Activated CD4-positive, CD25-positive, alpha-beta regulatory T cell treated with anti-CD3 and anti-CD28 coated beads, Interleukin-2, amount 50 U/mL, for 16 hours (primary cell): ENCODE measurements around the gene PTPRN2.
"Not testable (repeated sequence)": the region's sequence is repeated elsewhere in the genome, so short reads cannot be mapped to it uniquely, and the experiment has no call there.

Experiments used
- DNase-seq: peaks from one replicate; pipeline ENCODE4 v3.0.0-alpha.2; 2020; ENCODE audit warnings: low read depth, low spot score

Gene PTPRN2

DNA sequence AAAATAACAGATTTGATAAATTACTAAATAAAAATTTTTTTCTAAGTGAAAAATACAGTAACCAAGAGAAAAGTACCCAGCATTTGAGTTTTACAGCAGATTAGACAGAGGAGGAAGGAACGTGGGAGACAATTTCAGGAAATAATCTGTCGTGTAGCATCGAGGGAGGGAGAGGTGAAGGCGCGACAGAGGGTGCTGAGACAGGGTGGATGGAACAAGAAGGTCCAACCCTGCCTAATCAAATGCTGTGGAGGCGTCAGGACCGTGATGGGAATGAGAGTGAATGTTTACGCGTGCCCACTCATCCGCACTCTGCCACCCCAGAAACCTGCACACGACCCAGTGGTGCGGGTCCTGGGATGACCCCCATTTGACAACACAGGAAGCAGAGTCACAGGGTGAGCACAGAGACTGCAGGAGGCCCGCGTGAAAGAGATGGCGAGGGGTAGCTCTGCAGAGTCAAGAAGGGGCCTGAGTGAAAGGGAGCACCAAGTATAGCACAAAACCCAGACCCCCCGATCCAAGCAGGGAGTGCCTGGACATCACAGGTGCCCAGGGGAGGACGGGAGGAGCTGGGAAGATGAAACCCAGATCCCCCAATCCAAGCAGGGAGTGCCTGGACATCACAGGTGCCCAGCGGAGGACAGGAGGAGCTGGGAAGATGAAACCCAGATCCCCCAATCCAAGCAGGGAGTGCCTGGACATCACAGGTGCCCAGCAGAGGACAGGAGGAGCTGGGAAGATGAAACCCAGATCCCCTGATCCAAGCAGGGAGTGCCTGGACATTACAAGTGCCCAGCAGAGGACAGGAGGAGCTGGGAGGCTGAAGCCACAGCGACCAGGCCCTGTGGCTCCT is 691.9 kb downstream of the PTPRN2 start:
- DNase-seq: no peak

DNA sequence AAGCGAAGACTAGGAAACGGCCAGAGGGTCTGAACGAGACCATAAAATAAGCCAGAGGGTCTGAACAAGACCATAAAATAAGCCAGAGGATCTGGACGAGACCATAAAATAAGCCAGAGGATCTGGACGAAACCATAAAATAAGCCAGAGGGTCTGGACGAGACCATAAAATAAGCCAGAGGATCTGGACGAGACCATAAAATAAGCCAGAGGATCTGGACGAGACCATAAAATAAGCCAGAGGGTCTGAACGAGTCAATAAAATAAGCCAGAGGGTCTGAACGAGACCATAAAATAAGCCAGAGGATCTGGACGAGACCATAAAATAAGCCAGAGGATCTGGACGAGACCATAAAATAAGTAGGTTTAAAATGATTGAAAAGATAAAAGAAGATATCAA is 692.5 kb downstream of the PTPRN2 start:
- DNase-seq: not testable (repeated sequence)

DNA sequence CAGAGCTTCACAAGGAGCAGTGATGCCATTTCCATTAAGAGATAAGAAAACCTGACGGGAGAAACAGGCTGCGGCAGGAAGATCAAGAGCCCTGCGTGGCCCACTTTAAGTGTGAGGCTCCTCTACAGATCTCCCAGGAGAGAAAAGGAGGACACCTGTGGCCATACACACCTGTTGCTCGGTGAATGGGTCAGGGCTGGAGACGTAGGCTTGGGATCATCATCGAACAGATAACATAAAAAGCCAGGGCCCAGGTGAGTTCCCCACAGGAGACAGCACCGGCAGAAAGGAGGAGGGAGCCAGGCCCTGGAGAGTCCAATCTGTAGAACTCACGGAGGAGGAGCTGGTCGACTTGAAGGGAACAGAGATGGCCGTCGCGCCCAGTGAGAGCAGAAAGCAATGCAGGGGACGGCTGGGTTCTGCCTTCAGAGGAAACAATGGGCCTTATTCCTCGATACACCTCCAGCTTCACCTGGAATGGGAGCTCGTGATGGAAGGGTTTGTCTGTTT is 694.0 kb downstream of the PTPRN2 start:
- DNase-seq: no peak

DNA sequence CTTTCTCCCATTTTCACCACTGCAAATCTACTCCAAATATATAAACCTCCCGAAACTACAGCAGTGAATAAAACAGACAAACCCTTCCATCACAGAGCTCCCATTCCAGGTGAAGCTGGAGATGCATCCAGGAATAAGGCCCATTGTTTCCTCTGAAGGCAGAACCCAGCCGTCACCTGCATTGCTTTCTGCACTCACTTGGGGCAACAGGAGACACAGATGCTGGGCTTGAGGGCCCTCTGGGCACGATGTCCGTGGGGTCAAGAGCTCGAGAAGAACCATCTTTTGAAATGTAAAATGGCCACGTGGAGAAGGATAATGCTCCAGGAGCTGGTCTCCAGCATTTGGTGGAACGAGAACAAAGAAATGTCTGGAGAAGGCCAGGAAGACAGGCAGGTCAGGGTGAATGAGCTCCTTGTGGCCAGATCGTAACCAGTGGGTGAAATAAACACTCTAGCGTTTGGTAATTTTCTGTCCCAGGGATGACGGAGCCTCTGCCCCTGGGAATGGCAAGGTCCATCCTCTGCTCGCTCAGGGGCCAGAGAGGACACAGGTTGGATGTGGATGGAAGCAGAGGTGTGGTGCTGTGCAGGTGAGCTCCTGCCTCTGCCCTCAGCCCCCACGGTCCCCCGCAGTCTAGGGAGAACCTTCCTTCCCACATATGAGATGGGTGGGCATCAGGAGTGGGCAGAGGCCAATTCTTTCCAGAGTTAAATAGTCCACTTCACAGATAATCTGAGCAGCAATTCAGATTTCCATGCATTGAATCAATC is 694.7 kb downstream of the PTPRN2 start:
- DNase-seq: no peak

DNA sequence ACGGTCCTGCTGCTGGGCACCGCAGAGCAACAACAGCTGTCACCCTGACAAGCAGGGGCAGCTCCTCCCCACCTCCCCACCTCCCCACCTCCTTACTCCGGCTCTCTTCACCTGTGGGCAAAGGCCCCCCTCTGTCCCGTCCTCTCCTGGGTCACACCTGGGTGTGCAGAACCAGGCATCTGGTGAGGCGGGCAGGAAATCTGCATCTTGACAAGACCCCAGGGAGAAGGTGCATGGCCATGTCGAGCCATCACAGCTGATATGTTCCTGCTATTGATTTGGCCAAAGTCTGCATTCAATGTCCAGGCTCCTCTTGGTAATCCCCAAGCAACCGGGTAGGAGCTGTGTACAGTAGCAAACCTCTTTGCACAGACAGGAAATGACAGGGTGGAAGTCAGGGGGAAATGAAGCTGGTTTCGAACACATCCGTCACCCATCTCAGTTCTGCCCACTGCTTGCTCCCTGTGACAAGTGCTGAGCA is 696.7 kb downstream of the PTPRN2 start:
- DNase-seq: no peak

DNA sequence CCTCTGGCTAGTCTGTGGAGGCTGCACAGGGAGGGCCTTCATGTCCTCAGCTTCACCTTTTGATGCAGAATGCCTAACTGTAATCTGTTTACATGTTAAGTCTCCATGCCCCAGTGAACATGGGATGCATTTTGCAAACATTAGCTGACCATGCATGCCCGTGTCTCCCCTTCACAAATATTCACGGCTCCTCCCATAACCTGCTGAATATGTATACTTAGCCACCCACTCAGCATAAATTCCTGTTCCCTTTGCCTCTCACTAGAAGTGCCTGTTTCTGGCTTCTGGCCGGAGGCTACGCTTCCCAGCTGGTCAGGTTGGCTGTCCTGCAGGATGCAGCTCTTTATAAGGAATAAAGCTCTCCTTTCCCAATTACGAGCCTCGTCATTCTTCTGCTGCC is 698.1 kb downstream of the PTPRN2 start:
- DNase-seq: no peak

DNA sequence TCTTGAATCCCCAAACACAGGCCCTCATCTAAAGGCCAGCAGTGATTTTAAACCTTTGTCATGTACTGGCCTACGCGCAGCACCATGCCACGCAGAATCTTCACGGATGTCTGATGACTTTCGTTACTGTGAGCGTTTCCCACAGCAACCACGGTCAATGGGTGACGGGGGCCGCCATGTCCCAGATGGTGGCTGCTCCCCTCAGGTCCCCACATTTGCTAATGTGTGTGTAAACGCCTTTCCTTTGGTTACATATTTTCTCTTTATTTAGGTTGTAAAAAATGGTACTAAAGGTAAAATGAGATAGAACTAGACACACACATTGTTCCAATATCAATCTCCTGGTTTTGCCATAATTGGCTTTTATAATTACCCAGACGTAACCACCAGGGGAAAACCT is 699.0 kb downstream of the PTPRN2 start:
- no peak for DNase-seq

DNA sequence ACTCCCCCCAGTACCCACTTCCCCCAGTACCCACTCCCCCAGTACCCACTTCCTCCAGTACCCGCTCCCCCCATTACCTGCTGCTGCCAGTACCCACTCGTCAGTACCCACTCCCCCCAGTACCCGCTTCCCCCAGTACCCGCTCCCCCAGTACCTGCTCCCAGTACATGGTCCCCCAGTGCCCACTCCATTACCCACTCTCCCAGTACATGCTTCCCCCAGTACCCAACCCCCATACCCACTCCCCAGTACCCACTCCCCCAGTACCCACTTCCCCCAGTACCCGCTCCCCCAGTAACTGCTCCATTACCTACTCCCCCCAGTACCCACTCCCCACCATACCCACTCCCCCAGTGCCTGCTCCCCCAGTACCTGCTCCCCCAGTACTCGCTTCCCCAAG is 700.2 kb downstream of the PTPRN2 start:
- no peak for DNase-seq

DNA sequence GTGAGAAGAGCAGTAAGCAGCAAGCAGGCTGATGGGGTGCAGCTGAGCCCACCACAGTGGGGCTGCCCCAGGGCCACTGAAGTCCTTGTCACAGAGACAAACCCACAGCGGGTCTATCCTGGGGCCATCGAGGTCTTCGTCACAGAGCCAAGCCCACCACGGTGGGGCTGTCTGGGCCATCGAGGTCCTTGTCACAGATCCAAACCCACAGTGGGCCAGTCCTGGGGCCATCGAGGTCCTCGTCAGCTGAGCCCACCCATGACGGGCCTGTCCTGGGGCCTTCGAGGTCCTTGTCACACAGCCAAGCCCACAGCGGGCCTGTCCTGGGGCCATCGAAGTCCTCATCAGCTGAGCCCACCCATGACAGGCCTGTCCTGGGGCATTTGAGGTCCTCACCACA is 700.9 kb downstream of the PTPRN2 start:
- no peak for DNase-seq

DNA sequence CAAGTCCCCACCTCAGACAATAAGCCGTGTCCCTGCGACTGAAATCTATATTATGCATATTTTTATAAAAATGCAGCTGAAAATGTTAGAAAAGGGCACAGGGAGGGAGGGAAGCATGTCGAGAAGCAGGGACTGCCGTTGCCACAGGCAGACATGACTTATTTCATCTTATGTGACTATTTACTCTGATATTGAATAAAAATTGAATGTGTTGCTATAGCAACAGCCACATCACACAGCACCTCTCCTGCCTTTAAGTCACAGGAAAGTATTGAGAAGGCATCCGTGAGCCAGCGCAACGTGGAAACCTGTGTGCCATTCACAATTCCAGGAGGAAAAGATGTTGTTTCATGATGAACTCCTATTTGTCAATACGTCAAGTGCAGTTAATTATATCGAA is 701.4 kb downstream of the PTPRN2 start:
- DNase-seq: no peak

DNA sequence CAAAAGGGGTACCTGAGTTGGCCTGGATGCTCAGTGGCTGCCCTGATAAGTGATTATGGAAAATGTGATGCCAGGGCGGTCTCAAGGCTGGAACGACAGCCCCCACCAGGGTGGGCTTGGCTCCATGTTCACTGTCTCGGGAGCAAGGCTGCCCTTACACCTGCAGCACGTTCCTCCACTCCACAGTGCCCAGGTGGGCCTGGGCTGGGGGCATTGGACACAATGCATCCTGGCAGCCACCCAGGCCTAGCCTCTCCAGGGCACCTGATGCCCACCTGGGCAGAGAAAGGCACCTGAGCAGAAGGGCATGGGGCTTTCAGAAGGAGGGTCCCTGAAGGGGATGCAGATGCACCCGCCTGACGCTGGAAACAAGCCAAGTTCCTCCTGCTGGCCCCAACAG is 702.5 kb downstream of the PTPRN2 start:
- no peak for DNase-seq

DNA sequence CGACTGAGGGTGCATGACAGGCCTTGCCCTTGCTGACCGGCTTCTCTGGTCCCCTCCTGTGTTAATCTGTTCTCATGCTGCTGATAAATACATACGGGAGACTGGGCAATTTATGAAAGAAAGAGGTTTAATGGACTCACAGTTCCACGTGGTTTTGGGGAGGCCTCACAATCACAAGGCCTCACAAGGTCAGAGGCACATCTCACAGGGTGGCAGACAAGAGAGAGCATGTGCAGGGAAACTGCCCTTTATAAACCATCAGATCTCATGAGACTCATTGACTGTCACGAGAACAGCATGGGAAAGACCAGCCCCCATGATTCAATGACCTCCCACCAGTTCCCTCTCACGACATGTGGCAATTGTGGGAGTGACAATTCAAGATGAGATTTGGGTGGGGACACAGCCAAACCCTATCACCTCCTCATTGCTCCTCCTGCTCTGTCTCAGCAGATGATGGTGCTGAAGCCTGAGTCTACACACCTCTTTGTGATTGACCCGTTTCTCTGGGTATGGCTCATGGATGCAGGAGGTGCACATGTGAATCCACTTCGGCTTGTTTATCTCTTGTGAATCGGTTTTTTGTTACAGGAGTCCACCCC is 703.1 kb downstream of the PTPRN2 start:
- no peak for DNase-seq

DNA sequence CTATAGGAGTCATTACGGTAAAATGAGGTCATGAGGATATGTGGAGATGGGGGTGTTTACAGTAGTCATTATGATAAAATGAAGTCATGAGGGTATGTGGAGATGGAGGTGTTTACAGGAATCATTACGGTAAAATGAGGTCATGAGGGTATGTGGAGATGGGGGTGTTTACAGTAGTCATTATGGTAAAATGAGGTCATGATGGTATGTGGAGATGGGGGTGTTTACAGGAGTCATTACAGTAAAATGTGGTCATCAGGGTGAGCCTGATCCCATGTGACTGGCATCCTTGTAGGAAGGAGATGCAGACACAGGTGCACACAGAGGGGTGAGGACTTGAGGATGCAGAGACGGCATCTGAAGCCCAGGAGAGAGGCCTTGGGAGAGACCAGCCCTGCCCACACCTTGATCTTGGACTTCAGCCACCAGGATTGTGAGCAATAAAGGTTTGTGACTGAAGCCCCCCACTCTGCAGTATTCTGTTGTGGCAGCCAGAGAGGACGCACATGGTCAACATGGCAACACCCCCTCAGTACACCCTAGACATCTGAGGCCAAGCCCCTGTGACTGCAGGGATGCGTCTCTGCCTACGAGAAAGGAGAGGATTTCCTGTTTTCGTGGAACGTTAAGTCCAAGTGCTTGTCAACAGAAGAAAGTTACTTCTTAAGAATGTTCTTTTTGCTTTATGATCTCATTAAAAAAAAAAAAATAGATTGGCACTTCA is 706.4 kb downstream of the PTPRN2 start:
- DNase-seq: no peak

DNA sequence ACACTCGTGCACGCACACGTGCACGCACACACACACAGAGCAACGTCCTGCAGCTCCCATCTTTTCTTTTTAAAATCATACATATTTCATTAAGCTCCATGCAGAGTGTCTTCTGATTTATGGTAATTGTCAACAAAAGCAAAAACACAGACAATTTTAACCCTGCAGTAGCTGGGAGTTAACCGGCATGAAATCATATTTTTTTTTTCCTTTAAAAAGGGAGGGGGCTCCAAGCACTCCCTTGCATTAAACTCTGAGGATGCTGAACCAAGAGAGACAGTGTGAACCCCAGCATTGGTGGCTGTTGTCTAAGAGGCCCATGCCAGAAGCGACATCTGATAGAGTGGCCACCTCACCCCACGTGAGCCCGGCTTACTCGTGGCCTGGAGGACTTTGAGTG is 708.2 kb downstream of the PTPRN2 start:
- DNase-seq: no peak

DNA sequence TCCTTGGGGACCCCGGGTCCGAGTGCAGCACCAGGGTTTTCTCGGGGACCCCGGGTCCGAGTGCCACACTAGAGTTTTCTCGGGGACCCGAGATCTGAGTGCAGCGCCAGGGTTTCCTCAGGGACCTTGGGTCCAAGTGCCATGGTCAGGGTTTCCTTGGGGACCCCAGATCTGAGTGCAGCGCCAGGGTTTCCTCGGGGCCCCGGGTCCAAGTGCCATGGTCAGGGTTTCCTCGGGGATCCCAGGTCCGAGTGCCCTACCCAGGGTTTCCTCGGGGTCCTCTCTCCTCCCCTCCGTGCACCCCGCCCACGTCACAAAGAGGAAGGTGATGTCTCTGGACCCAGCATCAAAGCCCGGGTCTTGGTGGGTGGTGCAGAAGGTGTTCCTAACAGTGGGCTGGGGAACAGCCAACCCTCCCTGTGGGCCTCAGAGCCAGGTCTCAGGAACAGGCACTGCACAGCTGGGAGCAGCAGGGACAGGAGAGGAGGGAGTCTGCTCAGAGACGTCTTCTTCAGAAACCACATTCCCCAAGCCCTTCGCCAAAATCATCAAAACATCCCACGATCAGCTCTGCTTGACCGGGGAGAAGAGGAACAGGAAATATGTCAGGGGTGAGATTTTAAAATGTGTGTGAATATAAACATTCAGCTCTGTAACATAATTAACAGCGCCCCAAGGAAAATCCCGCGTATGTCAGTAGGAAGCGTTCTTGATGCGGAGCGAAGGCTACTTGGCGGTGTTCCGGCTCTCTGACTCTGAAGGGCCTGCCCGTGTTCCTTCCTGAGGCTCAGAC is 710.1 kb downstream of the PTPRN2 start:
- no peak for DNase-seq

DNA sequence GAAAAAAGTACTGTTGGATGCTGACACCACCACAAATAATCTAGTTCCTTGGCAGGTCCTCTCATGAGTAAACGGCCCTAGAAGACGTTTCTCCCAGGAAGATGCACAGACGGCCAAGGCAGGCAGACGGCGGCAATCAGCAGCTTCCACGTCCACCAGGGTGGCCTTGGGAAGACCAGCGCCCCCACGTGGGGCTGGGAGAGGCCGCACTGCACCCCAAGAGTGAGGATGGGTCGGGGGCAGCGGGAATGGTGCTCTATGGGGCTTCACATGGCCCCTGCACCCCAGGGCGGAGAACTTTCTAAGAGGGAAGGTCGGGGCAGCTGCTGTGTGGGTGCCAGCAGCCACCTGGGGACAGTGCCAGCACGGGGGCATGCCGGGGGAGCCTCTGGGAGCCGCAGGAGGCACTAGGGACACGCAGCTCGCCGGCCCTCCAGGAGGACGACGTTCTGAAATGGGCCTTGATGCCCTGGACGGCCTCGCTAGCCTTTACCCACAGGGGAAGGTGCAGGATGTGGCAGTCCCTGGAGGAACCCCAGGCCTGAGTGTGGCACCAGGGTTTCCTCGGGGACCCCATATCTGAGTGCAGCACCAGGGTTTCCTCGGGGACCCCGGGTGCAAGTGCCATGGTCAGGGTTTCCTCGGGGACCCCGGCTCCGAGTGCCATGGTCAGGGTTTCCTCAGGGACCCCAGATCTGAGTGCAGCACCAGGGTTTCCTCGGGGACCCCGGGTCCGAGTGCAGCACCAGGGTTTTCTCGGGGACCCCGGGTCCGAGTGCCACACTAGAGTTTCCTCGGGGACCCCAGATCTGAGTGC is 710.9 kb downstream of the PTPRN2 start:
- DNase-seq: no peak

DNA sequence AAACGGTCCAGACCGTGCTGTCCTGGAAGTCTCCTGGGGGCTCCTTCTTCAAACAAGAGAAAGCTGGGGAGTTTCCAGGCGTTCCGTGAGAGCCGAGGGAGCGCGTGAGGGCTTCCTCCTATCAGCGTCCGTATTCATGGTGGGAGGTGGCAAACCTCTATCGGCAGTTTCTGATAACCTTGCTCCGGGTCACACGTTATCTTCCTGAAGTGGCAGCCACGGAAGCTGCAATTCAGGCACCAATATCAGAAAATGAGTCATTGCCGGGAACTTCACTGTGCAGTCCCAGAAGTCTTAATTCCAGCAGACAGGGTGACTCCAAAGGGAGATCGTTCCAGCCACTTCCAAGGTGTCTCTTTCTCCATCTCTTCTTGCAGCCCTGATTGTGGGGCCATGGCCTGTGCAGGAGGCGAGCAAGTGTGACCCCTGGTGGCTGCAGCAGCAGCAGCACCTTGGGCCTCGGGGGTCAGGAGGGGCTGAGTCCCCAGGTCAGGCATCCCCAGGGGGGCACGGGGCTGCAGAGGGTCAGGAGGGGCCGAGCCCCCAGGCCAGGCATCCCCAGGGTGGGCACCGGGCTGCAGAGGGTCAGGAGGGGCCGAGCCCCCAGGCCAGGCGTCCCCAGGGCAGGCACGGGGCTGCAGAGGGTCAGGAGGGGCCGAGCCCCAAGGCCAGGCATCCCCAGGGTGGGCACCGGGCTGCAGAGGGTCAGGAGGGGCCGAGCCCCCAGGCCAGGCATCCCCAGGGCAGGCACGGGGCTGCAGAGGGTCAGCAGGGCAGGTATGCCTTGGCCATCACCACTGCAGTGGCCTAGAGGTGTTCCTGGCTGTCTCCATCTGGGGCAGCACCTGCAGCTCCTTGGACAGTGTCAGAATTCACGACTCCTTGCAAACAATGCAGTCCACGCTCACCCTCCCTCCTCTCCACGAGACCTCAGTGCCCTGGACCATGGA is 712.1 kb downstream of the PTPRN2 start:
- DNase-seq: peak; percentile 20

DNA sequence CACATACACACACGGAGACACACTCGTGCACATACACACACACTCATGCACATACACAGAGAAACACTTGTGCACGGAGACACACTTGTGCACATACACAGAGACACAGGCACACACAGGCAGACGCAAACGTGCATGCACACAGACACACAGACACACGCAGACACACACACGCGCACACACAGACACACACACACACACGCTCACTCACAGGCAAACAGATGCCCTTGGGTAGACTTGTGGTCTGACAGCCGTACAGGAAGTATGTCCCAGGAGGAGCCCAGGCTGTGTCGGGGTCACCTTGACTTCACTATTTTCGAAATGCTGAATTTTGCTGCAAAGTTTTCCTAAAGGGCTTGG is 712.8 kb downstream of the PTPRN2 start:
- DNase-seq: no peak
